Stimulated activated CD4-positive, alpha-beta T cell treated with anti-CD3 and anti-CD28 coated beads, Interleukin-2, amount 100 ng/mL, for 48 hours (primary cell): Measurements from ENCODE around the gene CDC45.
"Not testable (repeated sequence)": the region's sequence is repeated elsewhere in the genome, so short reads cannot be mapped to it uniquely, and the experiment has no call there.

Source experiments
- DNase-seq, 2 donors: peaks; one replicate each; pipeline ENCODE4 v3.0.0-alpha.2; 2020

CDC45 gene

GRCh38 chr22:19479355-19480172 is at the start of gene CDC45:
Gene CDC45, plus strand, starts transcription at chr22:19479920. Its CDS starts 49 bp downstream, at chr22:19479969.
- peak; percentile 82 to 91 for DNase-seq

GRCh38 chr22:19429950-19430889 is 49.5 kb upstream of the CDC45 start:
- peak in 1 of 2 donors; percentile 20 for DNase-seq

GRCh38 chr22:19430890-19431541 is 48.7 kb upstream of the CDC45 start:
- DNase-seq = peak in 1 of 2 donors; percentile 14

- DNase-seq = peak; percentile 86 to 94
These were observed 48.0 kb upstream of the CDC45 start, which contains the start of gene HIRA for GRCh38 chr22:19431649-19432132. Gene HIRA, minus strand, starts transcription at chr22:19431733. Its CDS starts 257 bp downstream, at chr22:19431476.

GRCh38 chr22:19432133-19432851 is 47.4 kb upstream of the CDC45 start, which contains the start of gene MRPL40:
Gene MRPL40, plus strand, starts transcription at chr22:19432545. Its CDS starts 10 bp downstream, at chr22:19432555.
- DNase-seq = peak; percentile 86 to 87

- no peak for DNase-seq
These were observed 45.3 kb upstream of the CDC45 start for GRCh38 chr22:19434401-19434800.

- no peak for DNase-seq
These were observed 44.7 kb upstream of the CDC45 start for GRCh38 chr22:19434829-19435580.

- DNase-seq = not testable (repeated sequence)
These were observed 43.1 kb upstream of the CDC45 start for GRCh38 chr22:19436444-19437161.

- no peak for DNase-seq
These were observed 41.4 kb upstream of the CDC45 start for GRCh38 chr22:19438298-19438697.

- DNase-seq = no peak
These were observed 39.1 kb upstream of the CDC45 start for GRCh38 chr22:19440411-19441195.

- DNase-seq = no peak
These were observed 37.6 kb upstream of the CDC45 start for GRCh38 chr22:19442166-19442565.

GRCh38 chr22:19443544-19444211 is 36.0 kb upstream of the CDC45 start:
- DNase-seq = no peak

GRCh38 chr22:19445279-19445982 is 34.3 kb upstream of the CDC45 start:
- DNase-seq = not testable (repeated sequence)

GRCh38 chr22:19446603-19447329 is 33.0 kb upstream of the CDC45 start:
- no peak for DNase-seq

- DNase-seq = peak; percentile 73 to 76
These were observed 32.2 kb upstream of the CDC45 start, which contains the start of gene C22orf39 for GRCh38 chr22:19447330-19448075. Gene C22orf39, minus strand, starts transcription at chr22:19447711. Its CDS starts 23 bp downstream, at chr22:19447688.

- no peak for DNase-seq
These were observed 31.6 kb upstream of the CDC45 start for GRCh38 chr22:19448076-19448607.
